HG03378 (cell line): ENCODE measurements around the gene ZNF334.

Source experiments
- ATAC-seq: cut with Tn5 transposase; IDR thresholded peaks from one replicate; pipeline ENCODE4 v1.9.1; 2021; ENCODE audit warnings: mild to moderate bottlenecking, moderate library complexity; ENCODE audit not compliant: unreplicated experiment

Gene ZNF334

DNA sequence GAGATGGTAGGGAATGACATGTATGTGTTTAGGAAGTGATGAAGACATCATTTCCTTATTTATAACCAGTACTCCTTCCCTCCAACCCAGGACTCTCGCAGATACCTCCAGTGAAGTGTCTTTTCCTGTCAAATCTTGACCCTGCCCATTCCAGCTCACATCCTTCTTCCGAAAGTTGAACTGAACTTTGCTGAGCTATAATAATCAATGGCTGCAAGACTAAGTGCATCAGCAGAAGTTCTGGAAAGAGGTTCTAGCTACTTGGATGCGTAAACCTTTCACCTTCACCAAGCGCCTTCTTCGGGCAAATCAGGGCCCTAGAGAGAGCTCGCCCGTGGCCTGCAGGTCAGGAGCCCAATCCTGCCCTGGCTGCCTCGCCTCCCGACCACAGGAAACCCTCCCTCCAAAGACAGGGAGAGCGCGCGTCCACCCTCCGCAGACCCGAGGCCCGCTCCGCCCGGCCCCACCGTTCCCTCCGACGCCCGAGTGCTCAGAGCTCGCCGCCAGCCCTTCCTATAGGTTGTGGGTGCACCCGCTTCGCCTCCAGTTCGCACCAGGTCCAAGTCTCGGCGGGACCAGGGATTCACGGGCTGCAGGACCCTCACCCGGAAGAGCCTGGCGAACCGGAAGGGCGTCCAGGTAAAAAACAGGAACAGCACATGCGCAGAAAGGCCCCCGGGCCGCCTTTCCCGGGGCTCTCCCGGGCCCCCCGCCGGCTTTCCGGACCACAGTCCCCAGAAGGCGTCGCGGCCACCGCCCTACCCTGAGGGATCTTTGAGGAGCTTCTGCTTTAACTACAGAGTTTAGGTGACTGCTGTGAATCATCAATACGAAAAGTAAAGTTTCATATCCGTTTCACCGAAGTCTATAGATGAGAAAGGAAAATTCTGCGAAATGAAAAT is at the start of gene ZNF334:
Gene ZNF334 (minus strand): TSS at position 617 of the 902 bp plus-strand sequence. CDS start 1,457 bp downstream, outside the sequence.
- no peak for ATAC-seq

- ATAC-seq: peak; percentile 60
Observed at GRCh38 chr20:46562373-46563169, 49.2 kb upstream of the ZNF334 start.

- ATAC-seq: no peak
Observed at GRCh38 chr20:46562009-46562372, 48.6 kb upstream of the ZNF334 start.

GRCh38 chr20:46559685-46560440 is 46.5 kb upstream of the ZNF334 start:
- no peak for ATAC-seq

- ATAC-seq: no peak
Observed at GRCh38 chr20:46559001-46559400, 45.6 kb upstream of the ZNF334 start.

DNA sequence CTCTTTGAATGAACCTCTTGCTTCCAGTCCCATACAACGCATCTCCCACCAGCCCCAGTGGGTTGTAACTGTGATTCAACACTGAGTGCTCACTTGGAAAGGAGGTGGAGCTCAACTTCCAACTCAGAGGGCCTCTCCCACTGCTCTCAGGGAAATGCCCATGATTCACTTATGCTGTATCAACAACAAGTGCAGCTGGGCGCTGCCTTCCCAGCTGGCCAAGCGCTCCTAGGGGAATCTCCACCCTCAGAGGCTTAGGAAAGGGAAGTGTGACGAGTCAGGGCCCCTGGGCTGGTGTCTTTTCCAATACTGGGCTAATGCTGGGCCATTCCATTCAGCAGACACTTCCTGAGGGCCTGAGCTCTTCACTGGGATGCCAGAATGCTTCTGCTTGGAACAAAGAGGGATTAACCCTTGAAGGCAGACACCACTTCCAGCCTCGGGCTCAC is 45.2 kb upstream of the ZNF334 start:
- ATAC-seq: no peak

DNA sequence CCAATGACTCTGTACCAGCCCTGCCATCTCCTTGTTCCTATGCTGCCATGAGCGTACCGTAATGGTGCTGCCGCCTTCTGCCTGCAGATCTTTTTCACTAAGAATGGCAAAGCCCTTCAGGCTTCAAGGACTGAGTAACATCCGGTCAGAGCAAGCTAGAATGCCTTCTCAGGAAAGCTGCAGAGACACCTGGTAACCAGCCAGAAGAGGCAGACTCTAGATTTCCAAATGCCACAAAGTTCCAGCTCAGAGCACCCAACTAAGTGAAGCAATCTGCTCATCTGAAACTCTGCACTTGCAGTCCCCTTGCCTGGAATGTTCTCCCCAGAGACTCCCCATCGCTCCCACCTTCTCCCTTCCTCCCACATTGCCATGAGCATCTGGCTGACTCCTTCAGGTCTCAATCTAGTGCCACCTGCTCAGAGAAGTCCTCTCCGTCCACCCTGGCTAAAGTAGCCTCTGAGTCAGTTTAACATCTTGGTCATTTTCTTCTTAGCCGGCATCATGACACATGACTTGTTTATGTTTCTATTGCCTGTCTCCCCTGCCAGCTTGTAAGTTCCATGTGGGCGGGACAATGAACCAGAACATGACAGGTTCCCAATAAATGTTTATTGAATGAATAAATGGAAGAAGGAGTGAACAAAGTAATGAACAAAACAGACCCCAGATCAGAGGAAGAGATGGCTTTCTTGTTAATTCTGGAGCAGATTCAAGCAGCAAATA is 44.0 kb upstream of the ZNF334 start:
- ATAC-seq: no peak

DNA sequence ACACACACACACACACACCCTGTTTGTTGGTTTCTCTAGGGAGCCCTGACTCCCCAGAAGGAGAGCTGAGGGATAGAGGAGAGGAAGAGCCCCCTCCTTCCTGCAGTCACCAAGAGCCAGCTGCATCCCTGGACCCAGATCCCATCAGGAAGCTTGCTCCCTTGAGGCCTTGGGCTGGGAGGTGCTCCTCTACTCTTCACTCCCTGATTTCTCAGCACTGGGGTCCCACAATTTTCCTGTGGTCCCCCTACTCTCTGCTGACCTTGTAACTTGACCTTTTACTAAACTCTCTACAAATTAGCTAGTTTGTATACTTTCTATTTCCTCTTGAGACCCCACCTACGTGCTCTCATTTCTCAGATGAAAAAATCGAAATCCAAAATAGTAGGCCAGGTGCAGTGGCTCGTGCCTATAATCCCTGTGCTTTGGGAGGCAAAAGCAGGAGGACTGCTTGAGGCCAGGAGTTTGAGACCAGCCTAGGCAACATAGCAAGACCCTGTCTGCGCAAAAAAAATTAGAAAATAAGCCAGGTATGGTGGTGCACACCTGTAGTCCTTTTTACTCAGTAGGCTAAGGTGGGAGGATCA is 42.1 kb upstream of the ZNF334 start:
- no peak for ATAC-seq

GRCh38 chr20:46554828-46555227 is 41.5 kb upstream of the ZNF334 start:
- ATAC-seq: no peak

GRCh38 chr20:46553926-46554325 is 40.6 kb upstream of the ZNF334 start:
- ATAC-seq: no peak

DNA sequence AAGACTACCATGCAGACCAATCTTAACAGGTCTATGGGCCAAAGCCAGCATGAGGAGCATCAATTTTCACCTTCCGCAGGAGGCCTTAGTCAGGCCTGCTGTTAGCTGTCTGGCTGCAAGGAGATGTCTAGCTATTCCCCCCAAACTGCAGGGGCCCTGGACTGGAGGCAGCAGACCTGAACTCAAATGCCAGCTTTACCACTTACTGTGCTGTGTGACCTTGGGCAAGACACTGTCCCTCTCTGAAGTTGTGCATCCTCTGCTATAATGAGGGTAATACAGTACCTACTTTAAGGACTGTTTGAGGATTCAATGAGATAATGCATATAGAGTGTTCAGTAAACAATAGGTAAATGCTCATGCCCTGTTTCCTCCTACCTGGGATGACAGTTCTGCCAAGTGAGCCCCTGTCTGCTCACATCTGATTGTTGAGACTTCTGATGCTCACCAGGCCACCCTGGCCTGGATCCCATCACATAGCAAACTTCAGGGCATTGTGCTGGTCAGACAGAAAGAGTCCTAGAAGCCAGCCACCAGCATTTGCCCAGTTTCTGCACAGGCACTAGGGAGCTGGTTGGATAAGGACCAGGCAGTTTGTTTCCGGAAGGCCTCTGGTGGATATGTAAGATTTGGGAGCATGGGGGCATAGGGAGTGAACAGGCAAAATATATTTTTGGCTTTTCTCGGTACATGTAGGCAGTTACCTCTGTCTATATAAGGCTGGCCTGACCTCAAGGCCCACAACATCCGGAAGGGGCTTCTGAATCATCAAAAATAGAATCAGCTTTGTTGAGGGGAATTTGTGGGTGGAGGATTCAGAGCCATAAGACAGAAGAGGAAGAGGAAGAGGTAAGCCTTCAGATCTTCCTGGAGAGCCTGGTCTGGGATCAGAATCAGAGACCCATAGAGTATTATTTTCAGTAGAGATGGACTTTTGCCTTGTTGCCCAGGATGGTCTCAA is 39.4 kb upstream of the ZNF334 start:
- peak; percentile 67 for ATAC-seq

GRCh38 chr20:46551522-46552381 is 38.4 kb upstream of the ZNF334 start:
- ATAC-seq: no peak

GRCh38 chr20:46550461-46550860 is 37.1 kb upstream of the ZNF334 start, which contains the start of gene OCSTAMP:
Gene OCSTAMP, minus strand, starts transcription at chr20:46550654. Its CDS starts 94 bp downstream, at chr20:46550560.
- ATAC-seq: no peak

GRCh38 chr20:46549188-46549972 is 36.0 kb upstream of the ZNF334 start:
- ATAC-seq: no peak

DNA sequence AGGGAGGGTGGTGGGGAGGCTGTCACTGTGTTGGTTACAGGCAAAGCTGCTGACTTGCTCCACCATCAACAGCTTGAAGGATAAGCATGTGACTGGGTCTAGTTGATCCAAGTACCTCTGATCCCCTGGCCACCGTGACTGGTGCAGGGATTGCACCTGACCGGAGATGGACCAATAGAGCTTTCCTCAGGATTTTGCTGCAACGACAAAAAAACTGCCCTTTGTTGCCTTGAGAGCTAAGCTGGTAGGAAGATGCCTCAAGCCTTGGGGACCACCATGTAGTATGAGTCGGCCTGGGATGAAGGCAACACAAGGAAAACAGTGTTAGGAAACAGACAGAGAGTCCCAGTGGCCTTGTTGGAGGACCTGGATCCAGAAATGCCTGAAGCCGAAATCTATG is 35.3 kb upstream of the ZNF334 start:
- no peak for ATAC-seq

DNA sequence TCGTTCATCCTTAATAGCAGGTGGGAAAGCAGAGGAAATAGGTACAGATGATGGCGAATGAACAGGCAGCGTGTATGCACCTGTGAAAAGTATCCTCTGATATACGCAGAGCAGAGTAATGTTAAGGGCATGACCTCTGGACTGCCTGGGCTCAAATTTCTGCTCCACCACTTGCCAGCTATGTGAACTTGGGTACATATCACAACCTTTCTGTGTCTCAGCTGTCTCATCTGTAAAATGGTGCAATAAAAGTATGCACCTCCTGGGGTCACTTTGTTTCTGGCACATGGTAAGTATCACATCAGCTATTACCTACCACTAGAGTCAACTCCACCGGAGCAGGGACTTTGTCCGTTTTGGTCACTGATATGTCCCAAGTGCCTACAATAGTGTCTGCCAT is 34.6 kb upstream of the ZNF334 start:
- no peak for ATAC-seq

- no peak for ATAC-seq
Observed at GRCh38 chr20:46546936-46547335, 33.6 kb upstream of the ZNF334 start.
